H1 (cell line): ENCODE measurements around the gene NCK2. TPM values are rescaled to one million over a fixed set of nuclear protein-coding genes. Genes with fewer than 3 reads are reported as not detected.

ENCODE experiments used
- CTCF ChIA-PET: fragments of 300-600 bp; sonication (Branson Sonifier 250); formaldehyde crosslinking; loops from one replicate; lab custom pipeline; 2021; ENCODE audit not compliant: partially characterized antibody; lab: Charles Lee
- POLR2A ChIA-PET: fragments of 300-600 bp; sonication (Branson Sonifier 250); formaldehyde crosslinking; loops from one replicate; lab custom pipeline; 2021; ENCODE audit warnings: inconsistent platforms; ENCODE audit not compliant: partially characterized antibody; lab: Charles Lee
- DNase-seq, 2 experiments: peaks; one replicate each; pipeline versions ENCODE4 v3.0.0 to v3.0.0-alpha.2; 2010 to 2022; ENCODE audit warnings: low spot score in 2 of 2, low read depth in 1 of 2, mixed read lengths in 1 of 2
- FAIRE-seq: peaks from 2 replicates; lab custom pipeline; 2011; peaks lifted over from hg19 to GRCh38; lab: Jason Lieb, UNC
- H2AFZ ChIP-seq: 2 replicates; pipeline ENCODE4 v1.8.1; 2012; ENCODE audit warnings: low read length, inconsistent platforms
- H2AK5ac ChIP-seq: 2 replicates; pipeline ENCODE4 v1.6.1; 2013; ENCODE audit warnings: low read depth, low read length
- H2BK120ac ChIP-seq: replicated peaks from 2 replicates; pipeline ENCODE3; 2013; ENCODE audit warnings: low read depth, low read length, inconsistent platforms
- H2BK12ac ChIP-seq: 2 replicates; pipeline ENCODE4 v1.6.1; 2013; ENCODE audit warnings: low read depth, low read length
- H2BK15ac ChIP-seq: 2 replicates; pipeline ENCODE4 v1.6.1; 2013; ENCODE audit warnings: low read length
- H2BK20ac ChIP-seq: 2 replicates; pipeline ENCODE4 v1.6.1; 2013; ENCODE audit warnings: low read length
- H2BK5ac ChIP-seq: 2 replicates; pipeline ENCODE4 v1.6.1; 2013; ENCODE audit warnings: low read depth, low read length
- H3K14ac ChIP-seq: 2 replicates; pipeline ENCODE4 v1.6.1; 2013; ENCODE audit warnings: inconsistent platforms; ENCODE audit not compliant: insufficient read length
- H3K18ac ChIP-seq: 2 replicates; pipeline ENCODE4 v1.6.1; 2013; ENCODE audit warnings: low read length; ENCODE audit errors: extremely low read depth
- H3K23ac ChIP-seq: 2 replicates; pipeline ENCODE4 v1.6.1; 2013; ENCODE audit warnings: inconsistent platforms; ENCODE audit not compliant: insufficient read length
- H3K23me2 ChIP-seq: 2 replicates; pipeline ENCODE4 v1.6.1; 2013; ENCODE audit warnings: low read depth, low read length
- H3K27ac ChIP-seq: 2 replicates; pipeline ENCODE4 v1.6.1; 2011; ENCODE audit warnings: low read depth, low read length, inconsistent platforms
- H3K27me3 ChIP-seq, 4 experiments: replicated peaks in 1 of 4; 1 replicate in 1 of 4; 2 replicates in 3 of 4; pipeline versions ENCODE4 v1.6.1 to v1.8.1; 2011 to 2013; ENCODE audit warnings: low read length in 3 of 4, mild to moderate bottlenecking in 3 of 4, inconsistent platforms in 2 of 4, mixed read lengths in 2 of 4, moderate library complexity in 1 of 4; ENCODE audit not compliant: control insufficient read depth in 3 of 4, insufficient read depth in 3 of 4; ENCODE audit errors: extremely low read depth in 1 of 4
- H3K36me3 ChIP-seq, 4 experiments: 2 replicates each; pipeline versions ENCODE4 v1.6.1 to v1.8.1; 2011 to 2013; ENCODE audit warnings: mild to moderate bottlenecking in 4 of 4, low read length in 3 of 4, moderate library complexity in 2 of 4, control low read depth in 1 of 4, inconsistent platforms in 1 of 4; ENCODE audit not compliant: insufficient read depth in 4 of 4, control insufficient read depth in 2 of 4
- H3K4ac ChIP-seq: replicated peaks from 2 replicates; pipeline ENCODE3; 2013; ENCODE audit warnings: low read length, low read depth, mixed read lengths, inconsistent platforms; ENCODE audit not compliant: insufficient read length
- H3K4me1 ChIP-seq, 4 experiments: replicated peaks in 1 of 4; 1 replicate in 1 of 4; 2 replicates in 3 of 4; pipeline versions ENCODE4 v1.6.1 to v1.8.1; 2011 to 2013; ENCODE audit warnings: low read length in 3 of 4, inconsistent platforms in 2 of 4, mixed read lengths in 1 of 4; ENCODE audit not compliant: insufficient read depth in 4 of 4, control insufficient read depth in 3 of 4
- H3K4me2 ChIP-seq, 2 experiments: 2 replicates each; pipeline versions ENCODE4 v1.6.1 to v1.8.1; 2011 to 2013; ENCODE audit warnings: low read depth in 2 of 2, low read length in 2 of 2, control low read depth in 1 of 2, inconsistent platforms in 1 of 2, mild to moderate bottlenecking in 1 of 2; ENCODE audit not compliant: insufficient read depth in 1 of 2
- H3K4me3 ChIP-seq, 4 experiments: fragments of 200-600, 300-600 bp in 1 of 4; sonication (generic), shearing (Covaris generic), sonication (Bioruptor Twin) in 1 of 4; 2 replicates each; pipeline versions ENCODE4 v1.5.1 to v1.8.1; 2011 to 2016; ENCODE audit warnings: low read length in 4 of 4, low read depth in 3 of 4, control low read depth in 2 of 4, inconsistent platforms in 2 of 4, mild to moderate bottlenecking in 2 of 4, mixed read lengths in 1 of 4, moderate library complexity in 1 of 4; ENCODE audit not compliant: insufficient read depth in 2 of 4; ENCODE audit errors: extremely low read depth in 1 of 4
- H3K56ac ChIP-seq: replicated peaks from 2 replicates; pipeline ENCODE3; 2013; ENCODE audit warnings: low read depth, mild to moderate bottlenecking, mixed read lengths, low read length, inconsistent platforms; ENCODE audit not compliant: insufficient read length
- H3K79me1 ChIP-seq: 2 replicates; pipeline ENCODE4 v1.6.1; 2013; ENCODE audit warnings: low read depth, low read length, control low read depth
- H3K79me2 ChIP-seq, 2 experiments: 2 replicates each; pipeline versions ENCODE4 v1.6.1 to v1.8.1; 2012 to 2013; ENCODE audit warnings: low read length in 2 of 2, mild to moderate bottlenecking in 2 of 2, inconsistent platforms in 1 of 2; ENCODE audit not compliant: insufficient read depth in 2 of 2, control insufficient read depth in 1 of 2
- H3K9ac ChIP-seq, 4 experiments: replicated peaks in 1 of 4; 1 replicate in 1 of 4; 2 replicates in 3 of 4; pipeline versions ENCODE4 v1.6.1 to v1.8.1; 2011 to 2013; ENCODE audit warnings: low read depth in 3 of 4, low read length in 3 of 4, control low read depth in 2 of 4, mild to moderate bottlenecking in 2 of 4, moderate library complexity in 2 of 4, inconsistent platforms in 1 of 4; ENCODE audit errors: extremely low read depth in 1 of 4
- H3K9me3 ChIP-seq, 2 experiments: 2 replicates each; pipeline versions ENCODE4 v1.6.1 to v1.8.1; 2012 to 2013; ENCODE audit warnings: mild to moderate bottlenecking in 2 of 2, moderate library complexity in 2 of 2, control low read depth in 1 of 2, inconsistent platforms in 1 of 2, low read depth in 1 of 2, low read length in 1 of 2, mixed read lengths in 1 of 2; ENCODE audit not compliant: insufficient read depth in 2 of 2
- H4K20me1 ChIP-seq, 2 experiments: replicated peaks in 1 of 2; 2 replicates each; pipeline versions ENCODE3 to v1.8.1; 2011 to 2013; ENCODE audit warnings: inconsistent platforms in 2 of 2, low read length in 2 of 2, mild to moderate bottlenecking in 1 of 2; ENCODE audit not compliant: insufficient read depth in 2 of 2, control insufficient read depth in 1 of 2
- H4K5ac ChIP-seq: 2 replicates; pipeline ENCODE4 v1.6.1; 2013; ENCODE audit warnings: low read length, low read depth, mixed read lengths, inconsistent platforms; ENCODE audit not compliant: insufficient read length
- H4K8ac ChIP-seq: 2 replicates; pipeline ENCODE4 v1.8.0; 2013; ENCODE audit warnings: mild to moderate bottlenecking, moderate library complexity, low read length, inconsistent platforms; ENCODE audit not compliant: insufficient read depth; ENCODE audit errors: extremely low read depth
- H4K91ac ChIP-seq: replicated peaks from 2 replicates; pipeline ENCODE3; 2013; ENCODE audit warnings: low read length, mixed read lengths, inconsistent platforms; ENCODE audit not compliant: insufficient read length
- RAD21 ChIP-seq, 2 experiments: IDR thresholded peaks in 1 of 2; conservative IDR thresholded peaks in 1 of 2; 2 replicates each; pipeline ENCODE4 v1.6.1; 2011; ENCODE audit warnings: low read depth in 2 of 2, low read length in 2 of 2, improper control_type of control experiment in 1 of 2, inconsistent platforms in 1 of 2, mild to moderate bottlenecking in 1 of 2, moderate library complexity in 1 of 2
- TEAD4 ChIP-seq: IDR thresholded peaks from 2 replicates; pipeline ENCODE4 v1.6.1; 2012; ENCODE audit warnings: low read depth, low read length, inconsistent platforms, mixed read lengths
- WGBS, 2 experiments: shearing (Covaris generic) in 1 of 2; methylation state at CpG; one replicate each; pipeline versions ENCODE4 v1.1.6 to v1.1.7; 2013 to 2015; ENCODE audit warnings: low lambda C conversion rate in 2 of 2, mixed read lengths in 2 of 2, inconsistent platforms in 1 of 2, low coverage in 1 of 2, missing lambda C conversion rate in 1 of 2; ENCODE audit not compliant: insufficient replicate concordance in 2 of 2, insufficient coverage in 1 of 2, insufficient read length in 1 of 2; ENCODE audit errors: extremely low coverage in 1 of 2, missing lambda C conversion rate in 1 of 2; 5-methylcytosine and 5-hydroxymethylcytosine counted together
- polyA plus RNA-seq, 7 experiments: library from polyadenylated mRNA; depleted of rRNA in 3 of 7; stranded (reverse) in 5 of 7; unstranded in 2 of 7; fragments of >200 nt in 5 of 7; fragments of 200-250 nt in 2 of 7; gene quantifications; 1 replicate in 5 of 7; 2 replicates in 1 of 7; 4 replicates in 1 of 7; pipeline versions ENCODE4 v1.2.1 to v1.2.3, GENCODE V29; 2011 to 2013; ENCODE audit warnings: missing spikeins in 2 of 7, mixed read lengths in 2 of 7
- total RNA-seq: library from RNA; stranded (reverse); fragmentation: NEBNext Ultra II Directional; extraction: Animal tissue kit (Norgen Biotek cat#: 25700); gene quantifications from 2 replicates; pipeline ENCODE4 v1.2.1, GENCODE V29; 2021

NCK2 gene
- total and polyA plus RNA-seq, 2 of the 8 experiments (the other 6 are each of a cell fraction or from before 2014, with no cell fraction given): 30.3 to 65.7 TPM

GRCh38 chr2:105881286-105882136 lies 136.8 kb downstream of the NCK2 start:
- Histone ChIP-seq H3K23ac (no peak overlapping the region), H3K23me2 (no peaks in the 10 kb centered on the region), H2BK5ac (no peak overlapping the region), H3K9me3 (no peaks in the 10 kb centered on the region), H4K91ac (no peak overlapping the region), H3K4me2 (no peak overlapping the region), H2BK20ac (no peak overlapping the region), H2BK12ac (no peak overlapping the region), H4K20me1 (peaks cover 0 to 2% of the 10 kb centered on the region in 2 experiments), H3K79me1 (peaks cover 10% of the 10 kb centered on the region), H2AK5ac (no peak overlapping the region), H3K18ac (no peak overlapping the region), H2AFZ (no peak overlapping the region), H3K79me2 (peaks cover 0 to 41% of the 10 kb centered on the region in 2 experiments; a peak in 3 of 4 replicates), H3K14ac (no peak overlapping the region), H3K9ac (no peak overlapping the region), H3K27me3 (no peaks in the 10 kb centered on the region), H2BK15ac (no peak overlapping the region), H3K4ac (no peak overlapping the region), H4K8ac (peak overlapping the region; percentile 36), H3K4me3 (no peak overlapping the region), H4K5ac (no peak overlapping the region), H3K36me3 (peaks cover 0 to 5% (median 0%) of the 10 kb centered on the region in 4 experiments; a peak in 2 of 8 replicates), H3K4me1 (peaks cover 0 to 5% (median 0%) of the 10 kb centered on the region in 4 experiments; a peak in 4 of 7 replicates), H2BK120ac (no peak overlapping the region), H3K56ac (no peak overlapping the region), H3K27ac (no peak overlapping the region)
- FAIRE-seq (no peak), DNase-seq (no peak)
- POLR2A ChIA-PET: interaction anchor here (1.7 kb wide), 1 partner anchor 136 kb away, joined by 5 read pairs; no protein-coding TSS in a partner anchor
- TF ChIP-seq RAD21 (IDR thresholded peaks at IDR 0.05 in 1 of 2, conservative IDR thresholded peaks at IDR 0.05 in 1 of 2; ENCODE audit: low read depth in 2 of 2, low read length in 2 of 2): peak in 1 of 2 experiments; percentile 35; a peak in 1 of 4 replicates
- TF ChIP-seq TEAD4: no peak
- CTCF ChIA-PET: interaction anchor here (0.5 to 1.6 kb wide), 10 partner anchors 10 to 531 kb away, joined by 3 to 5 read pairs (median 4); no protein-coding TSS in a partner anchor
- WGBS, 2 experiments: 95% methylated on average over 67 of the region's 79 CpGs; no CpG with 5 or more reads in 1 of the 2 experiments
